Natural killer cell (primary cell): ENCODE results near the gene TMEM43. TPM values are rescaled to one million over a fixed set of nuclear protein-coding genes. Genes with fewer than 3 reads are reported as not detected.
A peak's percentile ranks its signal among the peaks of the same experiment; 100 is the strongest.

Source experiments
- ATAC-seq, 3 donors: fragments of 150-1000 bp in 2 of 3; fragments of 200-7000 bp in 1 of 3; cut with Tn5 transposase; 1 replicate in 1 of 3; 2 replicates in 2 of 3; pipeline ENCODE4 v1.10.0; 2021; ENCODE audit warnings: mild to moderate bottlenecking in 2 of 3, moderate library complexity in 2 of 3
- DNase-seq, 2 donors: peaks; one replicate each; pipeline versions ENCODE4 v3.0.0 to v3.0.0-alpha.2; 2013 to 2021; ENCODE audit warnings: mixed read lengths in 1 of 2
- H3K27ac ChIP-seq: one replicate; pipeline ENCODE4 v1.5.1; 2013; ENCODE audit warnings: mild to moderate bottlenecking, low read length
- H3K27me3 ChIP-seq: one replicate; pipeline ENCODE4 v1.6.1; 2013; ENCODE audit warnings: low read length; ENCODE audit not compliant: control insufficient read depth, insufficient read depth
- H3K36me3 ChIP-seq: one replicate; pipeline ENCODE4 v1.6.1; 2013; ENCODE audit warnings: low read length; ENCODE audit not compliant: control insufficient read depth, insufficient read depth
- H3K4me1 ChIP-seq: one replicate; pipeline ENCODE4 v1.6.1; 2013; ENCODE audit warnings: low read length; ENCODE audit not compliant: control insufficient read depth, insufficient read depth
- H3K4me3 ChIP-seq: one replicate; pipeline ENCODE4 v1.5.1; 2013; ENCODE audit warnings: low read length
- H3K9me3 ChIP-seq: one replicate; pipeline ENCODE4 v1.6.1; 2013; ENCODE audit warnings: low read length; ENCODE audit not compliant: control insufficient read depth, insufficient read depth
- H3K27ac Mint-ChIP-seq, 2 donors: one replicate each; pipeline ENCODE4 v1.8.0; 2022; ENCODE audit warnings: mild to moderate bottlenecking in 2 of 2, mixed read lengths in 2 of 2, moderate library complexity in 1 of 2
- H3K27me3 Mint-ChIP-seq, 2 donors: one replicate each; pipeline ENCODE4 v1.8.0; 2022; ENCODE audit warnings: low read depth in 2 of 2, mixed read lengths in 2 of 2
- H3K36me3 Mint-ChIP-seq: one replicate; pipeline ENCODE4 v1.8.0; 2022; ENCODE audit warnings: mixed read lengths
- H3K4me1 Mint-ChIP-seq, 2 donors: one replicate each; pipeline ENCODE4 v1.8.0; 2022; ENCODE audit warnings: mixed read lengths in 2 of 2
- H3K4me3 Mint-ChIP-seq: one replicate; pipeline ENCODE4 v1.8.0; 2022; ENCODE audit warnings: mild to moderate bottlenecking, moderate library complexity, mixed read lengths
- H3K9me3 Mint-ChIP-seq, 2 donors: one replicate each; pipeline ENCODE4 v1.8.0; 2022; ENCODE audit warnings: mixed read lengths in 2 of 2
- WGBS: methylation state at CpG from one replicate; pipeline ENCODE4 v1.1.7; 2013; ENCODE audit warnings: missing lambda C conversion rate; ENCODE audit not compliant: insufficient coverage; 5-methylcytosine and 5-hydroxymethylcytosine counted together
- intact Hi-C: fragments of 100-400 bp; cut with micrococcal nuclease; formaldehyde crosslinking; loops from one replicate; pipeline ENCODE4 v1.14.2; 2022
- total RNA-seq, 4 donors: library from RNA; stranded (reverse); fragments of 120-200 nt in 1 of 4; gene quantifications; one replicate each; pipeline versions ENCODE4 v1.2.3 to v1.2.4, GENCODE V29; 2013 to 2022
- TF ChIP-seq, protein P1 (sequence below): fragments of 200-600 bp; IDR thresholded peaks from one replicate; pipeline ENCODE4 v1.8.0; 2022; ENCODE audit warnings: antibody characterized with exemption

The TMEM43 gene
- total RNA-seq, 3 donors from 2014 or later (not counting 1 experiment from before 2014, with no cell fraction given), result 49.5 to 61.1 (median 54.1) TPM

GRCh38 chr3:14162178-14162577 lies 37.3 kb downstream of the TMEM43 start:
- WGBS, result 100% methylated on average over 2 of the region's 2 CpGs
- H3K4me3 Mint-ChIP-seq, result no peak overlapping the region
- H3K27ac Mint-ChIP-seq, result peak overlapping the region in 1 of 2 donors; percentile 32
- H3K9me3 Mint-ChIP-seq, result peaks cover 2 to 6% of the 10 kb centered on the region in 2 donors
- no peaks in the 10 kb centered on the region for H3K9me3 ChIP-seq
- ATAC-seq (no peak), DNase-seq (no peak)
- no peak overlapping the region for H3K4me3 ChIP-seq
- H3K27ac ChIP-seq, result no peak overlapping the region
- TF ChIP-seq, protein P1, sequence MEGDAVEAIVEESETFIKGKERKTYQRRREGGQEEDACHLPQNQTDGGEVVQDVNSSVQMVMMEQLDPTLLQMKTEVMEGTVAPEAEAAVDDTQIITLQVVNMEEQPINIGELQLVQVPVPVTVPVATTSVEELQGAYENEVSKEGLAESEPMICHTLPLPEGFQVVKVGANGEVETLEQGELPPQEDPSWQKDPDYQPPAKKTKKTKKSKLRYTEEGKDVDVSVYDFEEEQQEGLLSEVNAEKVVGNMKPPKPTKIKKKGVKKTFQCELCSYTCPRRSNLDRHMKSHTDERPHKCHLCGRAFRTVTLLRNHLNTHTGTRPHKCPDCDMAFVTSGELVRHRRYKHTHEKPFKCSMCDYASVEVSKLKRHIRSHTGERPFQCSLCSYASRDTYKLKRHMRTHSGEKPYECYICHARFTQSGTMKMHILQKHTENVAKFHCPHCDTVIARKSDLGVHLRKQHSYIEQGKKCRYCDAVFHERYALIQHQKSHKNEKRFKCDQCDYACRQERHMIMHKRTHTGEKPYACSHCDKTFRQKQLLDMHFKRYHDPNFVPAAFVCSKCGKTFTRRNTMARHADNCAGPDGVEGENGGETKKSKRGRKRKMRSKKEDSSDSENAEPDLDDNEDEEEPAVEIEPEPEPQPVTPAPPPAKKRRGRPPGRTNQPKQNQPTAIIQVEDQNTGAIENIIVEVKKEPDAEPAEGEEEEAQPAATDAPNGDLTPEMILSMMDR, result no peak
- H3K27me3 ChIP-seq, result no peaks in the 10 kb centered on the region
- intact Hi-C loops, result no loop called here
- H3K4me1 Mint-ChIP-seq, result peaks cover 8% of the 10 kb centered on the region in 2 donors
- no peaks in the 10 kb centered on the region for H3K27me3 Mint-ChIP-seq
- peaks cover 96% of the 10 kb centered on the region for H3K36me3 ChIP-seq
- H3K4me1 ChIP-seq, result no peaks in the 10 kb centered on the region
- peaks cover 58% of the 10 kb centered on the region for H3K36me3 Mint-ChIP-seq

DNA sequence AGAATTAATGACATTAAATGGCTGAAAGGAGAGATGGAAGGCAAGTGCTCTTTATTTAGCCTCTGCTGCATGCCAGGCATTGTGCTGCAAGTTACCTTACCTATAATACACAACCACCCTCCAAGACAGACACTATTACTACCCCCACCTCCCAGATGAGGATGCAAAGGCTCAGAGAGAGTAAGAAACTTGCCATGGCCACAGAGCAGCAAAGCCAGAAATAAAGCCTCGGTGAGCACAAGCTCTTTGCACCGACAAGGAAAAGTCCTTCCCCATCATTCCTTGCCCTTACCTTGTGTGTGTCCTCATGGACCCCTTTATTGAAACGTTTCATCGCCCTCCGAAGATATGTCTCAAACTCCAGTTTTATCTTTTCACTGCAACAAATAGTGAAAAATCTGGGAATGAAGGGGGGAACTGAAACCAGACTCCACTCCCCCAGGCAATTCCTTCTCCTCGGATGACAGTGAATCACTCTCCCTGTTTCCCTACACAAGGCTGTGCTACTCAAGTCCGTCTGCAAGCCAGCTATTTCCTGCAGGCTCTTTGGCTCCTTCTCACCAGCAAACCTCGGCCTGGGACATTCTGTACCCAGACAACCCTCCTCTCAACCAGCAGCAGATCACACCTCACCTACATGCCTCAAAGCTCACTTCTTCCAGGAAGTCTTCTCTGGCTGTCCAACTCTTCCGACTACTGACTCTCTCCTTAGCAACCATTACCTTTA lies 42.2 kb downstream of the TMEM43 start:
- DNase-seq (no peak), ATAC-seq (no peak)
- H3K27ac ChIP-seq, result no peak overlapping the region
- TF ChIP-seq, protein P1, result no peak
- H3K4me1 ChIP-seq, result no peaks in the 10 kb centered on the region
- H3K36me3 ChIP-seq, result peaks cover 96% of the 10 kb centered on the region
- H3K9me3 ChIP-seq, result no peaks in the 10 kb centered on the region
- peaks cover 9 to 14% of the 10 kb centered on the region in 2 donors for H3K4me1 Mint-ChIP-seq
- H3K36me3 Mint-ChIP-seq, result peaks cover 57% of the 10 kb centered on the region
- no peak overlapping the region for H3K27ac Mint-ChIP-seq
- H3K27me3 ChIP-seq, result no peaks in the 10 kb centered on the region
- H3K4me3 Mint-ChIP-seq, result no peak overlapping the region
- 96% methylated on average over 7 of the region's 9 CpGs for WGBS
- H3K27me3 Mint-ChIP-seq, result no peaks in the 10 kb centered on the region
- no peak overlapping the region for H3K4me3 ChIP-seq
- intact Hi-C loops, result no loop called here
- no peaks in the 10 kb centered on the region for H3K9me3 Mint-ChIP-seq

DNA sequence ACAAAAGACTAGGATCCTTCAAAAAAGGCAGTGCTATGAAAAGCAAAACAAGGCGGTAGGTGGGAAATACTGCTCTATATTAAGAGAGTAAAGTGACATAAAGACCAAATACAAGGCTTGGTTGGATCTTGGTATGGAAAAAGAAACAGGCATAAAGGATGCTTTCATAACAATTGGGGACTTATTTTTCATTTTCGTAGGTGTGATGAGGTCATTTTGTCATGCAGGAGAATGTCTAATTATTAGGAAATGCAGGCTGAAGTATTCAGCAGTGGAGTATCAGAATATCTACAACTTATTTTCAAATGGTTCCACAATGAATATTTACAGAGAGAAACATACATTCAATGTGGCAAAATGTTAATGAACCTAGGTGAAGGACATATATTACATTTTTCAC lies 44.6 kb downstream of the TMEM43 start:
- Histone ChIP-seq H3K27ac (no peak overlapping the region), H3K36me3 (peaks cover 86% of the 10 kb centered on the region), H3K27me3 (no peaks in the 10 kb centered on the region), H3K4me3 (no peak overlapping the region), H3K9me3 (no peaks in the 10 kb centered on the region), H3K4me1 (no peaks in the 10 kb centered on the region)
- no peak for DNase-seq
- no peaks in the 10 kb centered on the region for H3K27me3 Mint-ChIP-seq
- H3K27ac Mint-ChIP-seq, result no peak overlapping the region
- no peak overlapping the region for H3K4me3 Mint-ChIP-seq
- ATAC-seq, result no peak
- peaks cover 50% of the 10 kb centered on the region for H3K36me3 Mint-ChIP-seq
- TF ChIP-seq, protein P1, result no peak
- intact Hi-C loops, result no loop called here
- peaks cover 16 to 18% of the 10 kb centered on the region in 2 donors for H3K4me1 Mint-ChIP-seq
- WGBS, result 100% methylated on average over 1 of the region's 2 CpGs
- no peaks in the 10 kb centered on the region for H3K9me3 Mint-ChIP-seq

GRCh38 chr3:14169871-14170270 lies 45.0 kb downstream of the TMEM43 start:
- Mint-ChIP-seq H3K27me3 (no peaks in the 10 kb centered on the region), H3K9me3 (no peaks in the 10 kb centered on the region), H3K27ac (peak overlapping the region in 1 of 2 donors; percentile 44), H3K4me3 (no peak overlapping the region), H3K36me3 (peaks cover 50% of the 10 kb centered on the region), H3K4me1 (peaks cover 20 to 22% of the 10 kb centered on the region in 2 donors)
- DNase-seq (no peak), ATAC-seq (no peak)
- no peak overlapping the region for H3K27ac ChIP-seq
- no peaks in the 10 kb centered on the region for H3K27me3 ChIP-seq
- peaks cover 81% of the 10 kb centered on the region for H3K36me3 ChIP-seq
- no peaks in the 10 kb centered on the region for H3K9me3 ChIP-seq
- TF ChIP-seq, protein P1, result no peak
- H3K4me1 ChIP-seq, result peaks cover 2% of the 10 kb centered on the region
- intact Hi-C loops, result no loop called here
- H3K4me3 ChIP-seq, result no peak overlapping the region
